ENCODE results near the gene INPP4A.

The INPP4A gene

DNA sequence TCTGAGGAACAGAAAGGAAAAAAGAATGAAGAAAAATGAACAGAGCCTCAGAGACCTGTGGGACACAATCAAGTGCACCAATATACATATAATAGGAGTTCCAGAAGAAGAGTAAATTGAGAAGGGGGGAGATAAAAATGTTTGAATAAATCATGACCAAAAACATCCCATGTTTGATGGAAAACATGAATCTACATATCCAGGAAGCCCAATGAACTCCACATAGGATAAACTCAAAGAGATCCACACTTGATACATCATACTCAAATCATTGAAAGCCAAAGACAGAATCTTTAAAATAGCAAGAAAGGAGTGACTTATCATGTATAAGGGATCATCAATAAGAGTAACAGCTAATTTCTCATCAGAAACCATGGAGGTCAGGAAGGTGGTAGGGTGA is 83.7 kb downstream of the INPP4A start:
- H3K4me3 ChIP-seq (ENCODE audit: low read depth, low read length) = no peak overlapping the region
- H3K27ac ChIP-seq (ENCODE audit: extremely low read depth, low read depth, low read length) = no peak overlapping the region
- ChIA-PET POLR2A (no interaction called here), CTCF (interaction anchor here (1.2 kb wide), 1 partner anchor 41 kb away, joined by 3 read pairs; no protein-coding TSS in a partner anchor)
- peaks cover 0 to 2% of the 10 kb centered on the region in 2 experiments; a peak in 1 of 3 replicates for H3K36me3 ChIP-seq (ENCODE audit: control insufficient read depth in 2 of 2, insufficient read depth in 1 of 2, low read length in 2 of 2)
- TF ChIP-seq ZNF133 (tag by site-specific recombination; IDR thresholded peaks at IDR 0.05) (peak; percentile 56; the same call in 1 of the 2 replicates), SETDB1 (IDR thresholded peaks at IDR 0.05; ENCODE audit: insufficient read length, low read length) (peak; percentile 19), ZNF558 (tag by site-specific recombination; IDR thresholded peaks at IDR 0.05) (peak; percentile 92)
- TF ChIP-seq, protein P1, sequence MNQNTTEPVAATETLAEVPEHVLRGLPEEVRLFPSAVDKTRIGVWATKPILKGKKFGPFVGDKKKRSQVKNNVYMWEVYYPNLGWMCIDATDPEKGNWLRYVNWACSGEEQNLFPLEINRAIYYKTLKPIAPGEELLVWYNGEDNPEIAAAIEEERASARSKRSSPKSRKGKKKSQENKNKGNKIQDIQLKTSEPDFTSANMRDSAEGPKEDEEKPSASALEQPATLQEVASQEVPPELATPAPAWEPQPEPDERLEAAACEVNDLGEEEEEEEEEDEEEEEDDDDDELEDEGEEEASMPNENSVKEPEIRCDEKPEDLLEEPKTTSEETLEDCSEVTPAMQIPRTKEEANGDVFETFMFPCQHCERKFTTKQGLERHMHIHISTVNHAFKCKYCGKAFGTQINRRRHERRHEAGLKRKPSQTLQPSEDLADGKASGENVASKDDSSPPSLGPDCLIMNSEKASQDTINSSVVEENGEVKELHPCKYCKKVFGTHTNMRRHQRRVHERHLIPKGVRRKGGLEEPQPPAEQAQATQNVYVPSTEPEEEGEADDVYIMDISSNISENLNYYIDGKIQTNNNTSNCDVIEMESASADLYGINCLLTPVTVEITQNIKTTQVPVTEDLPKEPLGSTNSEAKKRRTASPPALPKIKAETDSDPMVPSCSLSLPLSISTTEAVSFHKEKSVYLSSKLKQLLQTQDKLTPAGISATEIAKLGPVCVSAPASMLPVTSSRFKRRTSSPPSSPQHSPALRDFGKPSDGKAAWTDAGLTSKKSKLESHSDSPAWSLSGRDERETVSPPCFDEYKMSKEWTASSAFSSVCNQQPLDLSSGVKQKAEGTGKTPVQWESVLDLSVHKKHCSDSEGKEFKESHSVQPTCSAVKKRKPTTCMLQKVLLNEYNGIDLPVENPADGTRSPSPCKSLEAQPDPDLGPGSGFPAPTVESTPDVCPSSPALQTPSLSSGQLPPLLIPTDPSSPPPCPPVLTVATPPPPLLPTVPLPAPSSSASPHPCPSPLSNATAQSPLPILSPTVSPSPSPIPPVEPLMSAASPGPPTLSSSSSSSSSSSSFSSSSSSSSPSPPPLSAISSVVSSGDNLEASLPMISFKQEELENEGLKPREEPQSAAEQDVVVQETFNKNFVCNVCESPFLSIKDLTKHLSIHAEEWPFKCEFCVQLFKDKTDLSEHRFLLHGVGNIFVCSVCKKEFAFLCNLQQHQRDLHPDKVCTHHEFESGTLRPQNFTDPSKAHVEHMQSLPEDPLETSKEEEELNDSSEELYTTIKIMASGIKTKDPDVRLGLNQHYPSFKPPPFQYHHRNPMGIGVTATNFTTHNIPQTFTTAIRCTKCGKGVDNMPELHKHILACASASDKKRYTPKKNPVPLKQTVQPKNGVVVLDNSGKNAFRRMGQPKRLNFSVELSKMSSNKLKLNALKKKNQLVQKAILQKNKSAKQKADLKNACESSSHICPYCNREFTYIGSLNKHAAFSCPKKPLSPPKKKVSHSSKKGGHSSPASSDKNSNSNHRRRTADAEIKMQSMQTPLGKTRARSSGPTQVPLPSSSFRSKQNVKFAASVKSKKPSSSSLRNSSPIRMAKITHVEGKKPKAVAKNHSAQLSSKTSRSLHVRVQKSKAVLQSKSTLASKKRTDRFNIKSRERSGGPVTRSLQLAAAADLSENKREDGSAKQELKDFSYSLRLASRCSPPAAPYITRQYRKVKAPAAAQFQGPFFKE (tag by site-specific recombination; IDR thresholded peaks at IDR 0.05; ENCODE audit: borderline replicate concordance) = no peak
- peaks cover 7% of the 10 kb centered on the region for H3K4me1 ChIP-seq (ENCODE audit: control insufficient read depth, insufficient read depth, low read length)
- H3K9me3 ChIP-seq (ENCODE audit: control insufficient read depth, insufficient read depth, low read depth, low read length) = no peaks in the 10 kb centered on the region

DNA sequence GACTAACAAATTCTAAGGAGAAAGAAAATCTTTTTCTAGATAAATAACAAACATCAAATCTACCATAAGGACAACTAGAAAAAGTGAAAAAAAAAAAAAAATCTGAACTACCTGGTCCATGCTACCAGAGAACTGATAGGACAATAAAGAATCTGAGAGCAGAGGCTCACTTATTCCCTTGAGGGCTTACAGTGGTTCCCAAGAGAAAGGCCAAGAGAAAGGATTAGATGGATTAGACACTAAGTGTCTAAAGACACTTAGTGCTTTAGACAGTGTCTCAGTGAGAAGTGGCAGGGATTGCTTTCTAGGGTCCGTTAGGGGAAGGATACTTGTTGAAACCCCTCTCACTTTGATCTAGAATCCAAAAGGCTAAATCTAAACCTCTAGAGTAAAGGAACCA is 85.5 kb downstream of the INPP4A start:
- H3K36me3 ChIP-seq (ENCODE audit: control insufficient read depth in 2 of 2, insufficient read depth in 1 of 2, low read length in 2 of 2) = peaks cover 0 to 8% of the 10 kb centered on the region in 2 experiments; a peak in 1 of 3 replicates
- no peak overlapping the region for H3K4me3 ChIP-seq (ENCODE audit: low read depth, low read length)
- ChIA-PET CTCF (no interaction called here), POLR2A (interaction anchor here (0.7 kb wide), 1 partner anchor 20 kb away, joined by 4 read pairs; no protein-coding TSS in a partner anchor)
- no peak overlapping the region for H3K27ac ChIP-seq (ENCODE audit: extremely low read depth, low read depth, low read length)
- H3K4me1 ChIP-seq (ENCODE audit: control insufficient read depth, insufficient read depth, low read length) = no peaks in the 10 kb centered on the region
- TF ChIP-seq, protein P2, sequence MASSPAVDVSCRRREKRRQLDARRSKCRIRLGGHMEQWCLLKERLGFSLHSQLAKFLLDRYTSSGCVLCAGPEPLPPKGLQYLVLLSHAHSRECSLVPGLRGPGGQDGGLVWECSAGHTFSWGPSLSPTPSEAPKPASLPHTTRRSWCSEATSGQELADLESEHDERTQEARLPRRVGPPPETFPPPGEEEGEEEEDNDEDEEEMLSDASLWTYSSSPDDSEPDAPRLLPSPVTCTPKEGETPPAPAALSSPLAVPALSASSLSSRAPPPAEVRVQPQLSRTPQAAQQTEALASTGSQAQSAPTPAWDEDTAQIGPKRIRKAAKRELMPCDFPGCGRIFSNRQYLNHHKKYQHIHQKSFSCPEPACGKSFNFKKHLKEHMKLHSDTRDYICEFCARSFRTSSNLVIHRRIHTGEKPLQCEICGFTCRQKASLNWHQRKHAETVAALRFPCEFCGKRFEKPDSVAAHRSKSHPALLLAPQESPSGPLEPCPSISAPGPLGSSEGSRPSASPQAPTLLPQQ (tag by site-specific recombination; IDR thresholded peaks at IDR 0.05) = no peak
- TF ChIP-seq, protein P3, sequence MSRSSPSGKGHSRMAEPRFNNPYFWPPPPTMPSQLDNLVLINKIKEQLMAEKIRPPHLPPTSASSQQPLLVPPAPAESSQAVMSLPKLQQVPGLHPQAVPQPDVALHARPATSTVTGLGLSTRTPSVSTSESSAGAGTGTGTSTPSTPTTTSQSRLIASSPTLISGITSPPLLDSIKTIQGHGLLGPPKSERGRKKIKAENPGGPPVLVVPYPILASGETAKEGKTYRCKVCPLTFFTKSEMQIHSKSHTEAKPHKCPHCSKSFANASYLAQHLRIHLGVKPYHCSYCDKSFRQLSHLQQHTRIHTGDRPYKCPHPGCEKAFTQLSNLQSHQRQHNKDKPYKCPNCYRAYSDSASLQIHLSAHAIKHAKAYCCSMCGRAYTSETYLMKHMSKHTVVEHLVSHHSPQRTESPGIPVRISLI (tag by site-specific recombination; IDR thresholded peaks at IDR 0.05) = no peak
- no peak for TF ChIP-seq HOXA7 (CRISPR knock-in tag; IDR thresholded peaks at IDR 0.05; ENCODE audit: borderline replicate concordance)
- TF ChIP-seq ZNF621 (tag by site-specific recombination; IDR thresholded peaks at IDR 0.05) = no peak
- no peak for TF ChIP-seq ZNF776 (tag by site-specific recombination; IDR thresholded peaks at IDR 0.05; ENCODE audit: borderline replicate concordance)
- TF ChIP-seq ZNF341 (tag by site-specific recombination; IDR thresholded peaks at IDR 0.05; ENCODE audit: low read depth) = no peak
- H3K9me3 ChIP-seq (ENCODE audit: control insufficient read depth, insufficient read depth, low read depth, low read length) = no peaks in the 10 kb centered on the region

DNA sequence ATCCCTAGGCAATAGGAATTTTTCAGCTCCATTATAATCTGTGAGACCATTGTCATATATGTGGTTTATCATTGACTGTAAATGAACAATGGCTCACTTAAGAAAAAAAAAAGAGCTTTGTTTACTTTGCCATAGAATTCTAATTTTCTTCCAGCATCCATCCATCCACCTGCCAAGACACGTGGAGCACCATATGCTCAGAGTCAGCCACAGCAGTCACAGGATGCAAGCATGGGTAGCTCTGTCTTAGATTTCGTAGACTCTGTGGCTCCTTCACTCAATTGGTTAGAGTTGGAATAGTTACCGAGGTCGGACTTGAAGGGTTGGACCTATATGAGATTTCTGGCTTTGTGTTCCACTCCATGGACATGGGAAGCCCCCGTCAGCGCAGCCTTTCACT is 88.1 kb downstream of the INPP4A start:
- H3K4me3 ChIP-seq (ENCODE audit: low read depth, low read length) = no peak overlapping the region
- H3K36me3 ChIP-seq (ENCODE audit: control insufficient read depth in 2 of 2, insufficient read depth in 1 of 2, low read length in 2 of 2) = peaks cover 0 to 29% of the 10 kb centered on the region in 2 experiments; a peak in 1 of 3 replicates
- H3K27ac ChIP-seq (ENCODE audit: extremely low read depth, low read depth, low read length) = no peak overlapping the region
- H3K9me3 ChIP-seq (ENCODE audit: control insufficient read depth, insufficient read depth, low read depth, low read length) = no peaks in the 10 kb centered on the region
- POLR2A ChIA-PET = no interaction called here
- no peaks in the 10 kb centered on the region for H3K4me1 ChIP-seq (ENCODE audit: control insufficient read depth, insufficient read depth, low read length)
- CTCF ChIA-PET = interaction anchor here (1.3 kb wide), 1 partner anchor 120 kb away, joined by 3 read pairs; no protein-coding TSS in a partner anchor
- TF ChIP-seq ZNF155 (tag by site-specific recombination; IDR thresholded peaks at IDR 0.05) (no peak), OVOL3 (tag by site-specific recombination; IDR thresholded peaks at IDR 0.05) (no peak), ZNF132 (tag by site-specific recombination; IDR thresholded peaks at IDR 0.05; ENCODE audit: borderline replicate concordance) (no peak), ZEB2 (tag by site-specific recombination; IDR thresholded peaks at IDR 0.05) (no peak), ZNF623 (tag by site-specific recombination; IDR thresholded peaks at IDR 0.05) (no peak), ZNF274 (IDR thresholded peaks at IDR 0.05; ENCODE audit: low read length) (no peak), ZNF274 (tag by site-specific recombination; IDR thresholded peaks at IDR 0.05; ENCODE audit: borderline replicate concordance) (no peak), ZNF560 (tag by site-specific recombination; IDR thresholded peaks at IDR 0.05; ENCODE audit: borderline replicate concordance) (no peak), ZNF660 (tag by site-specific recombination; IDR thresholded peaks at IDR 0.05) (no peak)
- TF ChIP-seq, protein P4, sequence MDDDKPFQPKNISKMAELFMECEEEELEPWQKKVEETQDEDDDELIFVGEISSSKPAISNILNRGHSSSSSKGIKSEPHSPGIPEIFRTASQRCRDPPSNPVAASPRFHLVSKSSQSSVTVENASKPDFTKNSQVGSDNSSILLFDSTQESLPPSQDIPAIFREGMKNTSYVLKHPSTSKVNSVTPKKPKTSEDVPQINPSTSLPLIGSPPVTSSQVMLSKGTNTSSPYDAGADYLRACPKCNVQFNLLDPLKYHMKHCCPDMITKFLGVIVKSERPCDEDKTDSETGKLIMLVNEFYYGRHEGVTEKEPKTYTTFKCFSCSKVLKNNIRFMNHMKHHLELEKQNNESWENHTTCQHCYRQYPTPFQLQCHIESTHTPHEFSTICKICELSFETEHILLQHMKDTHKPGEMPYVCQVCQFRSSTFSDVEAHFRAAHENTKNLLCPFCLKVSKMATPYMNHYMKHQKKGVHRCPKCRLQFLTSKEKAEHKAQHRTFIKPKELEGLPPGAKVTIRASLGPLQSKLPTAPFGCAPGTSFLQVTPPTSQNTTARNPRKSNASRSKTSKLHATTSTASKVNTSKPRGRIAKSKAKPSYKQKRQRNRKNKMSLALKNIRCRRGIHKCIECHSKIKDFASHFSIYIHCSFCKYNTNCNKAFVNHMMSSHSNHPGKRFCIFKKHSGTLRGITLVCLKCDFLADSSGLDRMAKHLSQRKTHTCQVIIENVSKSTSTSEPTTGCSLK (tag by site-specific recombination; IDR thresholded peaks at IDR 0.05) = no peak

Data from HEK293 (cell line).